ENCODE results near the gene GRAP. TPM values are rescaled to one million over a fixed set of nuclear protein-coding genes. Genes with fewer than 3 reads are reported as not detected.

The GRAP gene
- total RNA-seq, 2 donors from 2014 or later, result 0.33 to 1.8 TPM

- no peak for DNase-seq
- peak overlapping the region in 3 of 4 donors; percentile 23 to 70 (median 55) for H3K27ac ChIP-seq
- no peaks in the 10 kb centered on the region for H3K9me3 ChIP-seq
- intact Hi-C loops (cut with DNase I), result no loop called here
- ATAC-seq, result no peak
- TF ChIP-seq CTCF (IDR thresholded peaks at IDR 0.05) (no peak), POLR2A (IDR thresholded peaks at IDR 0.05) (no peak)
- H3K27me3 ChIP-seq, result no peaks in the 10 kb centered on the region
- H3K36me3 ChIP-seq (replicated peaks in 1 of 2; ENCODE audit: insufficient read depth in 1 of 2, low read depth in 2 of 2), result no peaks in the 10 kb centered on the region
- no peak overlapping the region for H3K4me3 ChIP-seq
- WGBS, 2 donors, result 65 to 67% methylated on average over 12 to 14 of the region's 14 CpGs
- H3K4me1 ChIP-seq, result peaks cover 31% of the 10 kb centered on the region
These were observed 58.8 kb downstream of the GRAP start for GRCh38 chr17:18987862-18988545.

GRCh38 chr17:18987230-18987610 lies 59.5 kb downstream of the GRAP start:
- 84 to 87% methylated on average over 9 of the region's 9 CpGs for WGBS, 2 donors
- no peak for DNase-seq
- H3K27me3 ChIP-seq, result no peaks in the 10 kb centered on the region
- TF ChIP-seq POLR2A (IDR thresholded peaks at IDR 0.05), result no peak
- no peak for TF ChIP-seq CTCF (IDR thresholded peaks at IDR 0.05)
- H3K9me3 ChIP-seq, result no peaks in the 10 kb centered on the region
- intact Hi-C loops (cut with DNase I), result no loop called here
- peaks cover 38% of the 10 kb centered on the region for H3K4me1 ChIP-seq
- ATAC-seq, result no peak
- H3K36me3 ChIP-seq (replicated peaks in 1 of 2; ENCODE audit: insufficient read depth in 1 of 2, low read depth in 2 of 2), result no peaks in the 10 kb centered on the region
- no peak overlapping the region for H3K4me3 ChIP-seq
- peak overlapping the region in 1 of 4 donors; percentile 76 for H3K27ac ChIP-seq

- H3K27ac ChIP-seq, result peak overlapping the region in 3 of 4 donors; percentile 69 to 76 (median 74)
- H3K4me1 ChIP-seq, result peaks cover 43% of the 10 kb centered on the region
These were observed 60.1 kb downstream of the GRAP start for GRCh38 chr17:18986541-18987229.

GRCh38 chr17:18985475-18985874 lies 61.3 kb downstream of the GRAP start:
- ATAC-seq, result peak; percentile 33
- H3K36me3 ChIP-seq (replicated peaks in 1 of 2; ENCODE audit: insufficient read depth in 1 of 2, low read depth in 2 of 2), result no peaks in the 10 kb centered on the region
- intact Hi-C loops (cut with DNase I), result no loop called here
- H3K27ac ChIP-seq, result peak overlapping the region; percentile 45 to 76 (median 72)
- no peaks in the 10 kb centered on the region for H3K27me3 ChIP-seq
- DNase-seq, result peak; percentile 49 to 67 (median 58)
- no peaks in the 10 kb centered on the region for H3K9me3 ChIP-seq
- TF ChIP-seq POLR2A (IDR thresholded peaks at IDR 0.05) (no peak), CTCF (IDR thresholded peaks at IDR 0.05) (no peak)
- WGBS, 2 donors, result 55 to 74% methylated on average over 5 to 9 of the region's 9 CpGs
- no peak overlapping the region for H3K4me3 ChIP-seq
- peaks cover 55% of the 10 kb centered on the region for H3K4me1 ChIP-seq

More at GRCh38 chr17:18986541-18987229, 60.1 kb downstream of the GRAP start:
- WGBS, 2 donors, result 84 to 91% methylated on average over 16 to 21 of the region's 21 CpGs
- Histone ChIP-seq H3K36me3 (replicated peaks in 1 of 2; ENCODE audit: insufficient read depth in 1 of 2, low read depth in 2 of 2) (no peaks in the 10 kb centered on the region), H3K9me3 (no peaks in the 10 kb centered on the region), H3K4me3 (no peak overlapping the region), H3K27me3 (no peaks in the 10 kb centered on the region)
- TF ChIP-seq CTCF (IDR thresholded peaks at IDR 0.05) (no peak), POLR2A (IDR thresholded peaks at IDR 0.05) (no peak)
- intact Hi-C loops (cut with DNase I), result no loop called here
- no peak for ATAC-seq
- no peak for DNase-seq

All from body of pancreas (tissue), 4 donors.